ENCODE measurements around the gene CDH4. TPM values are rescaled to one million over a fixed set of nuclear protein-coding genes. Genes with fewer than 3 reads are reported as not detected.

CDH4 gene
- total RNA-seq, 2 experiments from 2014 or later = not detected

DNA sequence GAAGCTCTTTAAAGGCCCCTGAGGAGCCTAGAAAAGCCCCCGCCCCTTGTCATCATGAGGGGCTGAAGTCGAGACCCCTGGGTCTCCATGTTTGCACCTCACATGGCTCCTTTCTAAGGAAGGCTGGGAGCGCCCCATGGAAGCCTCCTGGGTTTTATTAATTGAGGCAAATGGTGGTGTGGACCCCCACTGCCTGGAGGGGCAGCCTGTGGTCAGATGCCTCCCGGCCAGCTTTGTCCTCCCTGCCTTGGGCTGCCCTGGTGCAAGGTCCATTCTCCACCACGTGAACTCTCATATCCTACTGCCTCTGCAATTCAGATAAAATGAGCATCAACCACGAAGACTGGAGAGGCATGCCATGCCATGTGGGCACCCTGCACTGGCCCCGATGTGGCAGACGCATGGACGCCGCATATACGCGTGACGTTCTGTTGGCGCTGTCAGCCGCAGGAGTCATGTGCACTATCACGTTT lies 518.1 kb downstream of the CDH4 start:
- BruUV-seq (replicated peaks) = no TSS peak
- CTCF ChIA-PET (ENCODE audit: unreplicated experiment) = interaction anchor here (0.7 kb wide), 1 partner anchor 103 kb away, joined by 3 read pairs; no protein-coding TSS in a partner anchor

DNA sequence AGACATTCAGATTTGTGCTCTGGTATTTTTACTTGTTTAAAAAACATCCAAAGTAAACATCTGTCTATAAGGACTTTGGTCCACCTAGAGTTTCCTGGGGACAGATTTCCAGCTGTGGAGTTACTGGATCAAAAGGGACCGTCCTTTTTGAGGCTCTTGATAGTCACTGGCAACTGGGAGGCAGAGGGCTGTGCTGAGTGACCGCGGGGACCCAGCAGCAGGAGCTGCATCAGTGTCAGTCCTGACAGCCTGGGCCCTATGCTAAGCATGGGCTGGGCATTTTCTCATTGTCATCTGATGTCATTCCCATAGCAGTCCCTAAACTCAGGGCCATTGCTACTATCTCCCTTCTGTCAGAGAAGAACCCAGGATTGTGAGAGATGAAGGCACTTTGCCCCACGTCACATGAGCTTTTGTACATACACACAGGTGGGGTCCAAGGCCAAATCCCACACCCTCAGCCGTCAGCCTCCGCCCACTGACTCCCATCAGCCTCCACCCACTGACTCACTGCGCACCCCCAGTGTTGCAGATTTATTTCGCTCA lies 519.8 kb downstream of the CDH4 start:
- CTCF ChIA-PET (ENCODE audit: unreplicated experiment) = no interaction called here

More for the DNA sequence above, 518.1 kb downstream of the CDH4 start:
- no peak for DNase-seq (ENCODE audit: low spot score)
- Histone ChIP-seq H2AFZ (ENCODE audit: low read length) (no peak overlapping the region), H3K9me2 (ENCODE audit: insufficient read depth, low read length) (no peaks in the 10 kb centered on the region), H3K9me3 (ENCODE audit: low read length) (no peaks in the 10 kb centered on the region), H3K79me2 (ENCODE audit: insufficient read depth, low read depth, low read length) (no peaks in the 10 kb centered on the region), H3K4me3 (ENCODE audit: low read depth, low read length, poor library complexity, severe bottlenecking) (no peak overlapping the region), H4K20me1 (ENCODE audit: insufficient read depth, low read length) (no peaks in the 10 kb centered on the region), H3K27ac (ENCODE audit: low read depth, low read length, poor library complexity, severe bottlenecking) (no peak overlapping the region), H3K4me2 (ENCODE audit: low read length) (no peak overlapping the region), H3K4me1 (ENCODE audit: insufficient read depth, low read length, poor library complexity, severe bottlenecking) (no peaks in the 10 kb centered on the region), H3K36me3 (ENCODE audit: insufficient read depth, low read length) (no peaks in the 10 kb centered on the region)
- POLR2A ChIA-PET = no interaction called here
- TF ChIP-seq, protein P1, sequence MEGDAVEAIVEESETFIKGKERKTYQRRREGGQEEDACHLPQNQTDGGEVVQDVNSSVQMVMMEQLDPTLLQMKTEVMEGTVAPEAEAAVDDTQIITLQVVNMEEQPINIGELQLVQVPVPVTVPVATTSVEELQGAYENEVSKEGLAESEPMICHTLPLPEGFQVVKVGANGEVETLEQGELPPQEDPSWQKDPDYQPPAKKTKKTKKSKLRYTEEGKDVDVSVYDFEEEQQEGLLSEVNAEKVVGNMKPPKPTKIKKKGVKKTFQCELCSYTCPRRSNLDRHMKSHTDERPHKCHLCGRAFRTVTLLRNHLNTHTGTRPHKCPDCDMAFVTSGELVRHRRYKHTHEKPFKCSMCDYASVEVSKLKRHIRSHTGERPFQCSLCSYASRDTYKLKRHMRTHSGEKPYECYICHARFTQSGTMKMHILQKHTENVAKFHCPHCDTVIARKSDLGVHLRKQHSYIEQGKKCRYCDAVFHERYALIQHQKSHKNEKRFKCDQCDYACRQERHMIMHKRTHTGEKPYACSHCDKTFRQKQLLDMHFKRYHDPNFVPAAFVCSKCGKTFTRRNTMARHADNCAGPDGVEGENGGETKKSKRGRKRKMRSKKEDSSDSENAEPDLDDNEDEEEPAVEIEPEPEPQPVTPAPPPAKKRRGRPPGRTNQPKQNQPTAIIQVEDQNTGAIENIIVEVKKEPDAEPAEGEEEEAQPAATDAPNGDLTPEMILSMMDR (conservative IDR thresholded peaks at IDR 0.05; ENCODE audit: low read length) = no peak
- no peak for TF ChIP-seq EZH2phosphoT487 (IDR thresholded peaks at IDR 0.05; ENCODE audit: borderline replicate concordance, low read depth, low read length)
- intact Hi-C loops (cut with micrococcal nuclease; ENCODE audit: unreplicated experiment) = no loop called here

More for the DNA sequence above, 519.8 kb downstream of the CDH4 start:
- Histone ChIP-seq H3K4me1 (ENCODE audit: insufficient read depth, low read length, poor library complexity, severe bottlenecking) (no peaks in the 10 kb centered on the region), H3K79me2 (ENCODE audit: insufficient read depth, low read depth, low read length) (no peaks in the 10 kb centered on the region), H3K4me3 (ENCODE audit: low read depth, low read length, poor library complexity, severe bottlenecking) (no peak overlapping the region), H2AFZ (ENCODE audit: low read length) (no peak overlapping the region), H4K20me1 (ENCODE audit: insufficient read depth, low read length) (no peaks in the 10 kb centered on the region), H3K9me2 (ENCODE audit: insufficient read depth, low read length) (no peaks in the 10 kb centered on the region), H3K9me3 (ENCODE audit: low read length) (no peaks in the 10 kb centered on the region), H3K36me3 (ENCODE audit: insufficient read depth, low read length) (no peaks in the 10 kb centered on the region), H3K27ac (ENCODE audit: low read depth, low read length, poor library complexity, severe bottlenecking) (no peak overlapping the region), H3K4me2 (ENCODE audit: low read length) (no peak overlapping the region)
- BruUV-seq (replicated peaks) = no TSS peak
- POLR2A ChIA-PET = no interaction called here
- intact Hi-C loops (cut with micrococcal nuclease; ENCODE audit: unreplicated experiment) = no loop called here
- no peak for DNase-seq (ENCODE audit: low spot score)
- TF ChIP-seq EZH2phosphoT487 (IDR thresholded peaks at IDR 0.05; ENCODE audit: borderline replicate concordance, low read depth, low read length) = no peak
- TF ChIP-seq, protein P1 (conservative IDR thresholded peaks at IDR 0.05; ENCODE audit: low read length) = no peak

All from OCI-LY7 (cell line).